ENCODE results near the gene SLC6A8. TPM values are rescaled to one million over a fixed set of nuclear protein-coding genes. Genes with fewer than 3 reads are reported as not detected.
A peak's percentile ranks its signal among the peaks of the same experiment; 100 is the strongest.

Gene SLC6A8
- total RNA-seq, 1 donor from 2014 or later: 56.8 TPM

- no peak for DNase-seq (ENCODE audit: extremely low spot score, unreplicated experiment)
- peaks cover 9% of the 10 kb centered on the region for H3K36me3 Mint-ChIP-seq
- H3K4me1 Mint-ChIP-seq (ENCODE audit: unreplicated experiment): no peaks in the 10 kb centered on the region
- no peak for TF ChIP-seq CTCF (conservative IDR thresholded peaks at IDR 0.05)
- H3K4me3 Mint-ChIP-seq: no peak overlapping the region
- no peaks in the 10 kb centered on the region for H3K27me3 Mint-ChIP-seq
- no peak overlapping the region for H3K27ac Mint-ChIP-seq
- no peaks in the 10 kb centered on the region for H3K9me3 Mint-ChIP-seq
These were observed 47.1 kb downstream of the SLC6A8 start for GRCh38 chrX:153734871-153735270.

DNA sequence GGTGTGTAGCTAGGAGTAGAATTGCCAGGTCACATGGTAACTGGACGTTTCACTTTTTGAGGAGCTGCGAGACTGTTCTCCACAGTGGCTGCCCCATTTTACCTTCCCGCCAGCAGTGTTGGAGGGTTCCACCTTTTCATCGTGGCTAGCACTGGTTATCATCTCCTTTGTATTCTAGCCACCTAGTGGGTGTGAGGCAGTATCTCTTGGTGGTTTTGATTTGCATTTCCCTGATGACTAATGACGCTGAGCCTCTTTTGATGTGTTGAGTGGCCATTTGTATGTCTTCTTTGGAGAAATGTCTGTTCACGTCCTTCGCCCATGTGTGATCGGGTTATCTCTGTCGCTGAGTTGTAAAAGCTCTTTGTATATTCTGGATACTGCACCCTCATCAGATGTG is 47.5 kb downstream of the SLC6A8 start:
- Mint-ChIP-seq H3K4me1 (ENCODE audit: unreplicated experiment) (no peaks in the 10 kb centered on the region), H3K36me3 (peaks cover 9% of the 10 kb centered on the region), H3K27me3 (no peaks in the 10 kb centered on the region), H3K4me3 (no peak overlapping the region), H3K9me3 (no peaks in the 10 kb centered on the region), H3K27ac (no peak overlapping the region)
- DNase-seq (ENCODE audit: extremely low spot score, unreplicated experiment): no peak
- TF ChIP-seq CTCF (conservative IDR thresholded peaks at IDR 0.05): peak; percentile 40

DNA sequence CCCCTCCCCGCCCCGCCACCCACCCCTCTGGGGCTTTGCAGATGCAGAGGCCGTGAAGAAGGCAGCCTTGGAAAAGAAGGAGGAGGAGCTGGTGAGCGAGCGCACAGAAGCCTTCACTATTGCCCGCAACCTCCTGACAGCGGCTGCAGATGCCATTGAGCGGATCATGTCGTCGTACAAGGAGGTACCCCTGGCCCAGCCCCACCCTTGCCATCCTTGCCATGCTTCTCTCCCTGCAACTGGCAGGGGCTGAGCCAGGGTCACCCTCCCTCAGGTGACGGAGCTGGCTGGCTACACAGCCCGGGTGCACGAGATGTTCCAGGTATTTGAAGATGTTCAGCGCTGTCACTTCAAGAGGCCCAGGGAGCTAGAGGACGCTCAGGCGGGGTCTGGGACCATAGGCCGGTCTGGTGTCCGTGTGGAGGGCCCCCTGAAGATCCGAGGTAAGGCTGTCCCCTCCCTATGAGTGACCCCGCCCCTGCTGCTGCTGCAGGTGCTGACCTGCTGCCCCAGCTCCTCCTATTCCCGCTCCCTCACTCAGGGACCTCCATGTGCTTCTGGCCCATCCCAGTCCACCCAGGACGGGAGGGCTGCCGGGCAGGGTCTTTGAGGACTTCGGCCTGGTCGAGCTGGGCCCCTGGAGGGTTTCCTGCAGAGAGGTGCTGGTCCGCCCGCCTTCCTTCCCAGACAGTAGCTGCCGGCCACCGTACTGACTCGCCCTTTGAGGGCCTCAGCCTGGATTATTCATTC is 48.5 kb downstream of the SLC6A8 start:
- Mint-ChIP-seq H3K4me1 (ENCODE audit: unreplicated experiment) (no peaks in the 10 kb centered on the region), H3K9me3 (no peaks in the 10 kb centered on the region), H3K4me3 (no peak overlapping the region), H3K27ac (no peak overlapping the region), H3K36me3 (peaks cover 4% of the 10 kb centered on the region), H3K27me3 (no peaks in the 10 kb centered on the region)
- DNase-seq (ENCODE audit: extremely low spot score, unreplicated experiment): no peak
- no peak for TF ChIP-seq CTCF (conservative IDR thresholded peaks at IDR 0.05)

DNA sequence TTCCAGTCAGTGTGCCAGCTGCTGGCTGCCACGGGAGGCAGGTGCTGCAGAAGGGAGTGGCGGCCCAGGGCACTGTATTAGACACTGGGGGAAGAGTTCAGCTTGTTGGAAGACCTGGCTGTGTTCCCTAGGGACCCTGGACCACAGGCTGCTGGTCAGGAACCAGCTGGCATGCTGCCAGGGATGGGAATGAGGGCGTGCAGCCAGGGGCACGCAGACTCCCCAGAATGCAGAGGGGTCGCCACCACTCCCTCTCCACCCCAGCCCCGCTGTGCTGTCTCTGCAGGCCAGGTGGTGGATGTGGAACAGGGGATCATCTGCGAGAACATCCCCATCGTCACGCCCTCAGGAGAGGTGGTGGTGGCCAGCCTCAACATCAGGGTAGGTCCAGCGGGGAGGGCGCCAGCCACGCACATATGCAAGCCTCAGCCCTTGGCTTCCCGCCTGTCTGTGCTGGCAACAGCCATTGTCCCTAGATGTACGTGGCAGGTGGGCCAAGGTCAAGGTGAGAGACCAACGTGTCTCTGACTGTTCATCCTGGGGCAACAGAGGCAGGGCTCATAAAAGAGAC is 49.2 kb downstream of the SLC6A8 start:
- no peak for DNase-seq (ENCODE audit: extremely low spot score, unreplicated experiment)
- no peaks in the 10 kb centered on the region for H3K36me3 Mint-ChIP-seq
- H3K4me1 Mint-ChIP-seq (ENCODE audit: unreplicated experiment): no peaks in the 10 kb centered on the region
- no peak overlapping the region for H3K27ac Mint-ChIP-seq
- TF ChIP-seq CTCF (conservative IDR thresholded peaks at IDR 0.05): no peak
- no peaks in the 10 kb centered on the region for H3K27me3 Mint-ChIP-seq
- H3K9me3 Mint-ChIP-seq: no peaks in the 10 kb centered on the region
- H3K4me3 Mint-ChIP-seq: no peak overlapping the region

DNA sequence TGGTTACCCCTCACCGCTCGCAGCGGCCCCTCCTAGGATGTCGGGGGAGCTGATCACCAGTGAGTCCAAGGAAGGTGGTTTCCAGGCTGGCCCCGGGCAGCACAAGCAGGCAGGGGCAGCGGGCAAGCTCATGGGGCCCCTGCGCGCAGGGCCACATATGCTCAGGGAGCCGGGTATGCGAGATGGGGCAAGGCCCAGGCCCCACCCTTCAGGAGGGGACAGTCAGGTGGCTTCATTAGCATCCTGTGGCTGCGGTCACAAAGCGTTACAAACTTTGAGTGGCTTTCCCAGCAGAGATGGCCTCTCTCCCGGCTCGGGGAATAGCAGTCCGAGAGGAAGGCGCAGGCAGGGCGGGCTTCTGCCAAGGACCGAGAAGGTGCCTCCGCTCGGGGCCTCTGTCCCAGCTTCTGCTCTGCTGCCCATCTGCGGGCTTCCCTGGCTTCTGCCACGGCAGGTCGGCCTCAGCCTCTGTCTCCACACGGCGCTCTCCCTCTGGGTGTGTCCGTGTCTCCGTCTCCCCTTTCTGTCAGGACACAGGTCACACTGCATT is 50.4 kb downstream of the SLC6A8 start:
- H3K9me3 Mint-ChIP-seq: no peaks in the 10 kb centered on the region
- TF ChIP-seq CTCF (conservative IDR thresholded peaks at IDR 0.05): no peak
- DNase-seq (ENCODE audit: extremely low spot score, unreplicated experiment): no peak
- no peaks in the 10 kb centered on the region for H3K4me1 Mint-ChIP-seq (ENCODE audit: unreplicated experiment)
- H3K36me3 Mint-ChIP-seq: no peaks in the 10 kb centered on the region
- H3K27me3 Mint-ChIP-seq: no peaks in the 10 kb centered on the region
- H3K27ac Mint-ChIP-seq: no peak overlapping the region
- no peak overlapping the region for H3K4me3 Mint-ChIP-seq

All from type B pancreatic cell (in vitro differentiated cells).